Osteoblast (primary cell): ENCODE measurements around the gene USP51. TPM values are rescaled to one million over a fixed set of nuclear protein-coding genes. Genes with fewer than 3 reads are reported as not detected.
"Not testable (repeated sequence)": the region's sequence is repeated elsewhere in the genome, so short reads cannot be mapped to it uniquely, and the experiment has no call there.

ENCODE experiments used
- DNase-seq: peaks from one replicate; pipeline ENCODE4 v3.0.0; 2011; ENCODE audit warnings: low spot score, mixed read lengths; ENCODE audit not compliant: insufficient read length; ENCODE audit errors: missing footprints
- H2AFZ ChIP-seq: 2 replicates; pipeline ENCODE4 v1.6.0; 2011; ENCODE audit warnings: mild to moderate bottlenecking, low read length
- H3K27ac ChIP-seq: 2 replicates; pipeline ENCODE4 v1.5.1; 2011; ENCODE audit warnings: mild to moderate bottlenecking, low read depth, low read length, moderate library complexity
- H3K27me3 ChIP-seq: 2 replicates; pipeline ENCODE4 v1.6.0; 2012; ENCODE audit warnings: mild to moderate bottlenecking, control low read depth, inconsistent platforms, low read length, moderate library complexity; ENCODE audit not compliant: insufficient read depth
- H3K36me3 ChIP-seq: 2 replicates; pipeline ENCODE4 v1.5.1; 2011; ENCODE audit warnings: mild to moderate bottlenecking, low read length, control low read depth, moderate library complexity; ENCODE audit not compliant: insufficient read depth
- H3K4me1 ChIP-seq: 2 replicates; pipeline ENCODE4 v1.5.1; 2011; ENCODE audit warnings: mild to moderate bottlenecking, low read length, control low read depth, moderate library complexity; ENCODE audit not compliant: insufficient read depth
- H3K4me2 ChIP-seq: 2 replicates; pipeline ENCODE4 v1.6.0; 2011; ENCODE audit warnings: mild to moderate bottlenecking, low read length; ENCODE audit not compliant: insufficient read depth
- H3K4me3 ChIP-seq: fragments of 200-600 bp; sonication (generic); 3 replicates; pipeline ENCODE4 v1.5.1; 2012; ENCODE audit warnings: mild to moderate bottlenecking, low read length, inconsistent platforms; ENCODE audit not compliant: insufficient read depth
- H3K79me2 ChIP-seq: 2 replicates; pipeline ENCODE4 v1.6.0; 2012; ENCODE audit warnings: mild to moderate bottlenecking, low read length, control low read depth, inconsistent platforms; ENCODE audit not compliant: insufficient read depth
- H3K9me3 ChIP-seq: 2 replicates; pipeline ENCODE4 v1.5.1; 2011; ENCODE audit warnings: low read depth, low read length, control low read depth
- H4K20me1 ChIP-seq: 2 replicates; pipeline ENCODE4 v1.6.0; 2012; ENCODE audit warnings: mild to moderate bottlenecking, low read length, control low read depth; ENCODE audit not compliant: insufficient read depth
- CTCF ChIP-seq: IDR thresholded peaks from 2 replicates; pipeline ENCODE4 v1.5.1; 2011; ENCODE audit warnings: mild to moderate bottlenecking, low read depth, low read length, moderate library complexity; ENCODE audit errors: extremely low read depth
- total RNA-seq: library from RNA; depleted of rRNA; stranded (reverse); fragments of >200 nt; gene quantifications from 2 replicates; pipeline ENCODE4 v1.2.3, GENCODE V29; 2012

Gene USP51
- total RNA-seq, 1 donor, result 4.3 TPM

- H3K27me3 ChIP-seq, result no peaks in the 10 kb centered on the region
- no peaks in the 10 kb centered on the region for H3K36me3 ChIP-seq
- TF ChIP-seq CTCF, result no peak
- DNase-seq, result no peak
- no peaks in the 10 kb centered on the region for H3K79me2 ChIP-seq
- H2AFZ ChIP-seq, result no peak overlapping the region
- H4K20me1 ChIP-seq, result no peaks in the 10 kb centered on the region
- no peak overlapping the region for H3K4me3 ChIP-seq
- H3K27ac ChIP-seq, result no peak overlapping the region
- no peaks in the 10 kb centered on the region for H3K4me1 ChIP-seq
- H3K4me2 ChIP-seq, result no peak overlapping the region
- H3K9me3 ChIP-seq, result no peaks in the 10 kb centered on the region
Observed at GRCh38 chrX:55487143-55487542, 2.5 kb downstream of the USP51 start.

GRCh38 chrX:55486736-55487135 is 2.9 kb downstream of the USP51 start:
- Histone ChIP-seq H3K4me1 (no peaks in the 10 kb centered on the region), H3K9me3 (no peaks in the 10 kb centered on the region), H4K20me1 (no peaks in the 10 kb centered on the region), H3K4me3 (no peak overlapping the region), H3K27ac (no peak overlapping the region), H3K79me2 (no peaks in the 10 kb centered on the region), H3K4me2 (no peak overlapping the region), H3K27me3 (no peaks in the 10 kb centered on the region), H2AFZ (no peak overlapping the region), H3K36me3 (no peaks in the 10 kb centered on the region)
- peak; percentile 66 for DNase-seq
- TF ChIP-seq CTCF, result no peak

GRCh38 chrX:55484948-55485347 is 4.7 kb downstream of the USP51 start:
- Histone ChIP-seq H3K27ac (no peak overlapping the region), H4K20me1 (no peaks in the 10 kb centered on the region), H3K4me3 (no peak overlapping the region), H2AFZ (no peak overlapping the region), H3K36me3 (no peaks in the 10 kb centered on the region), H3K27me3 (no peaks in the 10 kb centered on the region), H3K79me2 (no peaks in the 10 kb centered on the region), H3K4me1 (no peaks in the 10 kb centered on the region), H3K9me3 (no peaks in the 10 kb centered on the region), H3K4me2 (no peak overlapping the region)
- no peak for DNase-seq
- TF ChIP-seq CTCF, result no peak

DNA sequence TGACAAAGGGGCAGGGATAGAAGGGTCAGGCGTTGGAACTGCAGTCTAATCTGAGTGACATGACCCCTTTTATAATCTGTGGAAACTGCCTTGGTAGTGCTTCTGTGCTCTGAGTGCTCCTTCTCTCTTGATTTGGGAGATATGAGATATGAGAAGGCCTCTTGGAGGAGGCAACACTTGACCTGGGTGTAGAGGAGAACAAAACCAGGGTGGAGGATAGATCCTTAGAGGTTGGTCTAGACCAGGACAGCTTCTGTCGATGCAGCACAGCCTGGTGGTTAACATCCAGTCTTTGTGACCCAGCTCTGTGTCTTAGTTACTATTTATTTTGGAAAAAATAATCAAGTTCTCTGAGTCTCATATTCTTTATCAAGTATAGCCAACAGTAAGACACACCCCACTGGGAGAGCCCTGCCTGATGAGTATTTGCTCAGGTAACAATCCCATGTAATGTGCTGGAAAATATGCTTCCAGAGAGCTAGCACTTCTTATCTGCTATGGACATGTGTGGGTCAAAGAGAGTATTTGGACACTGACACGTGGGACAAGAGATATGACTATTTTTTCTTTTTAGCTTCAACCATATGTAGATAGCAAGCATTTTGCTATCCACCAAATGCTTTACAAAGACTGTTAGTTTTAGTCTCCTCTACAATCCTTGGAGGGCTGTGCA is 9.1 kb downstream of the USP51 start:
- Histone ChIP-seq H3K9me3 (no peaks in the 10 kb centered on the region), H3K27ac (no peak overlapping the region), H2AFZ (no peak overlapping the region), H3K4me2 (no peak overlapping the region), H4K20me1 (no peaks in the 10 kb centered on the region), H3K4me3 (no peak overlapping the region), H3K36me3 (no peaks in the 10 kb centered on the region), H3K27me3 (no peaks in the 10 kb centered on the region), H3K4me1 (no peaks in the 10 kb centered on the region), H3K79me2 (no peaks in the 10 kb centered on the region)
- no peak for DNase-seq
- no peak for TF ChIP-seq CTCF

DNA sequence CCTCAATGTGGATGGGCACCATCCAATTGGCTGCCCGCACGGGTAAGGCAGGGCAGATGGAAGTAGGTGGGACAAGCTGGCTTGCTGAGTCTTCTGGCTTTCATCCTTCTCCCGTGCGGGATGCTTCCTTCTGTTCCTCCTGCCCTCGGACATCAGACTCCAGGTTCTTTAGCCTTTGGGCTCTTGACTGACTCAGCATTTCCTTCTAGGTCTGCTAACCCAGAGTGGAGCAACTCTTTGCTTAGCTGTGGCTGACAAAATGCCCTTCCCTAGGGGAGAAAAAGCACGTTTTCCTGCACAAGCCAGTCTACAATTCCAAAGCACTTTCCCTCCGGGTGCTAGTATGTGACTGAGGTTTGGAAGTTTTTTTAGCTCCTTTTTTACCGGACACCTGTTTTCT is 9.7 kb downstream of the USP51 start:
- not testable (repeated sequence) for H3K4me1 ChIP-seq, H3K4me2 ChIP-seq, H3K4me3 ChIP-seq, H3K36me3 ChIP-seq, H3K27ac ChIP-seq, H3K27me3 ChIP-seq, H3K79me2 ChIP-seq, H2AFZ ChIP-seq, H3K9me3 ChIP-seq, H4K20me1 ChIP-seq, DNase-seq

GRCh38 chrX:55465791-55466190 is 23.9 kb downstream of the USP51 start:
- H3K4me2 ChIP-seq, H3K79me2 ChIP-seq, H3K36me3 ChIP-seq, H2AFZ ChIP-seq, H3K4me1 ChIP-seq, H3K9me3 ChIP-seq, H3K4me3 ChIP-seq, H3K27ac ChIP-seq, DNase-seq, H3K27me3 ChIP-seq, H4K20me1 ChIP-seq: not testable (repeated sequence)
